Measurements from ENCODE around the gene KRT4.

DNA sequence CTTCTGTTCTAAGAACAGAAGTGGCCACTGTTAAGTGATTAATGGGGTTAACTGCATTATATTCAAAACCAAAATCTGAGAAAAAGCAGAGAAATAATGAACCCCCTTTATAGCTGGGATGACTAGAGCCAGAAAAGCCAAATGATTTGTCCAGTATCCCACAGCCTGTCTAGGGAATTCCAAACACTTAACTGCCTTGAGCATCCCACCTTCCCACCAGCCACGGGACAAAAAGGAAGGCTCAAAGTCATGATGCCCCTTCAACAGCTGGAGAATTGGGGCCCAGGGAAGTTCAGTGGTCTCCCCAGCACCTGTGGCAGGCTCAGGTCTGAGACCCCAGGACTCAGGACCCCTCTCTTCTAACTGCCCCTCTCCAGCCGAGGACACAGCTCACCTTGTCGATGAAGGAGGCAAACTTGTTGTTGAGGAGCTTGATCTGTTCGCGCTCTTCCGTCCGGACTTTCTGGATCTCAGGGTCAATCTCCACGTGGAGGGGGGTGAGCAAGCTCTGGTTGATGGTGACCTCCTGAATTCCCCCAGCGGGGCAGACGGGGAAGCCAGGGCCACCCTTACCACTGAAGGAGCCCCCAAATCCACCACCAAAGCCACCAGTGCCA is 605 bp downstream of the KRT4 start:
- TF ChIP-seq, protein P1, sequence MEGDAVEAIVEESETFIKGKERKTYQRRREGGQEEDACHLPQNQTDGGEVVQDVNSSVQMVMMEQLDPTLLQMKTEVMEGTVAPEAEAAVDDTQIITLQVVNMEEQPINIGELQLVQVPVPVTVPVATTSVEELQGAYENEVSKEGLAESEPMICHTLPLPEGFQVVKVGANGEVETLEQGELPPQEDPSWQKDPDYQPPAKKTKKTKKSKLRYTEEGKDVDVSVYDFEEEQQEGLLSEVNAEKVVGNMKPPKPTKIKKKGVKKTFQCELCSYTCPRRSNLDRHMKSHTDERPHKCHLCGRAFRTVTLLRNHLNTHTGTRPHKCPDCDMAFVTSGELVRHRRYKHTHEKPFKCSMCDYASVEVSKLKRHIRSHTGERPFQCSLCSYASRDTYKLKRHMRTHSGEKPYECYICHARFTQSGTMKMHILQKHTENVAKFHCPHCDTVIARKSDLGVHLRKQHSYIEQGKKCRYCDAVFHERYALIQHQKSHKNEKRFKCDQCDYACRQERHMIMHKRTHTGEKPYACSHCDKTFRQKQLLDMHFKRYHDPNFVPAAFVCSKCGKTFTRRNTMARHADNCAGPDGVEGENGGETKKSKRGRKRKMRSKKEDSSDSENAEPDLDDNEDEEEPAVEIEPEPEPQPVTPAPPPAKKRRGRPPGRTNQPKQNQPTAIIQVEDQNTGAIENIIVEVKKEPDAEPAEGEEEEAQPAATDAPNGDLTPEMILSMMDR (conservative IDR thresholded peaks at IDR 0.05 in 1 of 2, IDR thresholded peaks at IDR 0.05 in 1 of 2; ENCODE audit: extremely low read depth in 1 of 2, insufficient read depth in 1 of 2, low read depth in 1 of 2, low read length in 2 of 2) = no peak
- no peak for TF ChIP-seq EZH2 (IDR thresholded peaks at IDR 0.05; ENCODE audit: borderline replicate concordance, low read length)

Data from mammary epithelial cell (primary cell).